Activated naive CD4-positive, alpha-beta T cell treated with anti-CD3 and anti-CD28 coated beads for 36 hours (primary cell): ENCODE results near the gene ADAT3. TPM values are rescaled to one million over a fixed set of nuclear protein-coding genes. Genes with fewer than 3 reads are reported as not detected.
"Not testable (repeated sequence)": the region's sequence is repeated elsewhere in the genome, so short reads cannot be mapped to it uniquely, and the experiment has no call there.

ENCODE experiments used
- CTCF ChIA-PET: fragments of 350-600 bp; sonication (Branson Sonifier 250); formaldehyde crosslinking; loops from one replicate; lab custom pipeline; 2021; ENCODE audit warnings: antibody characterized with exemption; lab: Charles Lee
- DNase-seq: peaks from one replicate; pipeline ENCODE4 v3.0.0-alpha.2; 2020
- H3K27ac Mint-ChIP-seq: one replicate; pipeline ENCODE4 v1.8.0; 2021; ENCODE audit warnings: mild to moderate bottlenecking, mixed read lengths
- H3K27me3 Mint-ChIP-seq: one replicate; pipeline ENCODE4 v1.8.0; 2021; ENCODE audit warnings: low read depth, mixed read lengths
- H3K36me3 Mint-ChIP-seq: one replicate; pipeline ENCODE4 v1.8.0; 2021; ENCODE audit warnings: low read depth, mixed read lengths
- H3K4me1 Mint-ChIP-seq: one replicate; pipeline ENCODE4 v1.8.0; 2021; ENCODE audit warnings: low read depth, mixed read lengths
- H3K4me3 Mint-ChIP-seq: one replicate; pipeline ENCODE4 v1.8.0; 2021; ENCODE audit warnings: mild to moderate bottlenecking, moderate library complexity, mixed read lengths
- H3K9me3 Mint-ChIP-seq: one replicate; pipeline ENCODE4 v1.8.0; 2021; ENCODE audit warnings: mixed read lengths
- intact Hi-C: fragments of 100-400 bp; cut with micrococcal nuclease; formaldehyde crosslinking; loops from one replicate; pipeline ENCODE4 v1.15.1; 2023
- total RNA-seq, 2 experiments: library from RNA; stranded (reverse); gene quantifications; one replicate each; pipeline ENCODE4 v1.2.3, GENCODE V29; 2021

Gene ADAT3
- total RNA-seq, 2 experiments from 2014 or later: 3.0 to 3.4 TPM

GRCh38 chr19:1879982-1880381 is 25.2 kb upstream of the ADAT3 start:
- intact Hi-C loops: loop anchor here (5.0 kb wide), 1 partner anchor 182 kb away; no protein-coding TSS in a partner anchor
- H3K4me1 Mint-ChIP-seq: peaks cover 30% of the 10 kb centered on the region
- not testable (repeated sequence) for H3K4me3 Mint-ChIP-seq, H3K36me3 Mint-ChIP-seq, H3K9me3 Mint-ChIP-seq, H3K27me3 Mint-ChIP-seq, DNase-seq, H3K27ac Mint-ChIP-seq
- CTCF ChIA-PET: interaction anchor here (0.6 kb wide), 1 partner anchor 22 kb away, joined by 3 read pairs; no protein-coding TSS in a partner anchor

- Mint-ChIP-seq H3K9me3 (no peaks in the 10 kb centered on the region), H3K4me1 (peaks cover 32% of the 10 kb centered on the region), H3K27ac (peak overlapping the region; percentile 61), H3K27me3 (no peaks in the 10 kb centered on the region), H3K4me3 (no peak overlapping the region), H3K36me3 (peaks cover 5% of the 10 kb centered on the region)
- no peak for DNase-seq
- intact Hi-C loops: loop anchor here (5.0 kb wide), 1 partner anchor 181 kb away; no protein-coding TSS in a partner anchor
- CTCF ChIA-PET: interaction anchor here (0.6 kb wide), 1 partner anchor 43 kb away, joined by 3 read pairs; no protein-coding TSS in a partner anchor
These were observed 24.4 kb upstream of the ADAT3 start for GRCh38 chr19:1880611-1881392.

GRCh38 chr19:1881393-1882088 is 23.7 kb upstream of the ADAT3 start:
- H3K27me3 Mint-ChIP-seq, H3K36me3 Mint-ChIP-seq, H3K9me3 Mint-ChIP-seq, CTCF ChIA-PET, DNase-seq: not testable (repeated sequence)
- Mint-ChIP-seq H3K4me1 (peaks cover 27% of the 10 kb centered on the region), H3K27ac (peak overlapping the region; percentile 95), H3K4me3 (peak overlapping the region; percentile 96)
- intact Hi-C loops: loop anchor here (1.0 to 5.0 kb wide), 2 partner anchors 24 to 181 kb away; partner anchors contain the start of genes ADAT3 and SCAMP4

GRCh38 chr19:1882089-1882785 is 23.0 kb upstream of the ADAT3 start:
- intact Hi-C loops: loop anchor here (1.0 to 5.0 kb wide), 2 partner anchors 23 to 180 kb away; partner anchors contain the start of genes ADAT3 and SCAMP4
- DNase-seq: peak; percentile 90
- Mint-ChIP-seq H3K27me3 (no peaks in the 10 kb centered on the region), H3K4me1 (peaks cover 27% of the 10 kb centered on the region), H3K27ac (peak overlapping the region; percentile 95), H3K36me3 (peaks cover 5% of the 10 kb centered on the region), H3K9me3 (no peaks in the 10 kb centered on the region), H3K4me3 (peak overlapping the region; percentile 96)
- CTCF ChIA-PET: interaction anchor here (0.6 kb wide), 1 partner anchor 15 kb away, joined by 3 read pairs; no protein-coding TSS in a partner anchor

GRCh38 chr19:1882786-1883692 is 22.2 kb upstream of the ADAT3 start:
- Mint-ChIP-seq H3K36me3 (peaks cover 5% of the 10 kb centered on the region), H3K27me3 (no peaks in the 10 kb centered on the region), H3K9me3 (no peaks in the 10 kb centered on the region), H3K4me1 (peaks cover 27% of the 10 kb centered on the region), H3K27ac (peak overlapping the region; percentile 95), H3K4me3 (peak overlapping the region; percentile 96)
- CTCF ChIA-PET: interaction anchor here (1.2 to 2.2 kb wide), 3 partner anchors 13 to 18 kb away, joined by 3 to 5 read pairs (median 4); no protein-coding TSS in a partner anchor
- intact Hi-C loops: loop anchor here (1.0 to 5.0 kb wide), 2 partner anchors 22 to 179 kb away; partner anchors contain the start of genes ADAT3 and SCAMP4
- no peak for DNase-seq

GRCh38 chr19:1883784-1884183 is 21.4 kb upstream of the ADAT3 start:
- CTCF ChIA-PET: interaction anchor here (1.2 to 2.2 kb wide), 3 partner anchors 13 to 19 kb away, joined by 3 to 5 read pairs (median 4); no protein-coding TSS in a partner anchor
- peak; percentile 55 for DNase-seq
- Mint-ChIP-seq H3K9me3 (no peaks in the 10 kb centered on the region), H3K4me1 (peaks cover 27% of the 10 kb centered on the region), H3K27ac (peak overlapping the region; percentile 95), H3K4me3 (peak overlapping the region; percentile 96), H3K27me3 (no peaks in the 10 kb centered on the region), H3K36me3 (peaks cover 5% of the 10 kb centered on the region)
- intact Hi-C loops: loop anchor here (1.0 to 5.0 kb wide), 2 partner anchors 7 to 179 kb away; no protein-coding TSS in a partner anchor

- peak; percentile 58 for DNase-seq
- intact Hi-C loops: loop anchor here (1.0 to 5.0 kb wide), 2 partner anchors 8 to 178 kb away; no protein-coding TSS in a partner anchor
- CTCF ChIA-PET: interaction anchor here (1.4 to 2.2 kb wide), 2 partner anchors 17 to 20 kb away, joined by 4 to 5 read pairs; no protein-coding TSS in a partner anchor
These were observed 20.9 kb upstream of the ADAT3 start for GRCh38 chr19:1884291-1884718.

GRCh38 chr19:1884719-1885334 is 20.4 kb upstream of the ADAT3 start:
- peaks cover 27% of the 10 kb centered on the region for H3K4me1 Mint-ChIP-seq
- H3K27me3 Mint-ChIP-seq: no peaks in the 10 kb centered on the region
- CTCF ChIA-PET: interaction anchor here (1.4 to 2.2 kb wide), 2 partner anchors 17 to 20 kb away, joined by 4 to 5 read pairs; no protein-coding TSS in a partner anchor

More at GRCh38 chr19:1884291-1884718, 20.9 kb upstream of the ADAT3 start:
- H3K9me3 Mint-ChIP-seq: no peaks in the 10 kb centered on the region
- H3K27me3 Mint-ChIP-seq: no peaks in the 10 kb centered on the region
- H3K36me3 Mint-ChIP-seq: peaks cover 5% of the 10 kb centered on the region
- peaks cover 27% of the 10 kb centered on the region for H3K4me1 Mint-ChIP-seq
- peak overlapping the region; percentile 95 for H3K27ac Mint-ChIP-seq
- peak overlapping the region; percentile 96 for H3K4me3 Mint-ChIP-seq

GRCh38 chr19:1885398-1886119 is 19.6 kb upstream of the ADAT3 start, which contains the start of gene ABHD17A:
TSS of gene ABHD17A (minus strand) at chr19:1885496. CDS start at chr19:1881566, 3,930 bp downstream.
- CTCF ChIA-PET: interaction anchor here (0.7 to 2.2 kb wide), 3 partner anchors 12 to 38 kb away, joined by 3 to 5 read pairs (median 4); no protein-coding TSS in a partner anchor
- H3K9me3 Mint-ChIP-seq, H3K27me3 Mint-ChIP-seq, H3K36me3 Mint-ChIP-seq: not testable (repeated sequence)
- DNase-seq: peak; percentile 96
- peak within 1 kb of the TSS; percentile 95 for H3K27ac Mint-ChIP-seq
- H3K4me1 Mint-ChIP-seq: peaks cover 25% of the 10 kb centered on the region
- peak within 1 kb of the TSS; percentile 96 for H3K4me3 Mint-ChIP-seq
- intact Hi-C loops: loop anchor here (1.0 kb wide), 2 partner anchors 10 to 21 kb away; no protein-coding TSS in a partner anchor

More at GRCh38 chr19:1884719-1885334, 20.4 kb upstream of the ADAT3 start:
- intact Hi-C loops: loop anchor here (1.0 to 5.0 kb wide), 4 partner anchors 9 to 177 kb away; no protein-coding TSS in a partner anchor
- DNase-seq: no peak
- Mint-ChIP-seq H3K27ac (peak overlapping the region; percentile 95), H3K4me3 (peak overlapping the region; percentile 96), H3K9me3 (no peaks in the 10 kb centered on the region), H3K36me3 (peaks cover 5% of the 10 kb centered on the region)
